ENCODE data around the gene SMARCB1. TPM values are rescaled to one million over a fixed set of nuclear protein-coding genes. Genes with fewer than 3 reads are reported as not detected.

SMARCB1 gene
- total RNA-seq, 1 donor from 2014 or later = 22.1 TPM

DNA sequence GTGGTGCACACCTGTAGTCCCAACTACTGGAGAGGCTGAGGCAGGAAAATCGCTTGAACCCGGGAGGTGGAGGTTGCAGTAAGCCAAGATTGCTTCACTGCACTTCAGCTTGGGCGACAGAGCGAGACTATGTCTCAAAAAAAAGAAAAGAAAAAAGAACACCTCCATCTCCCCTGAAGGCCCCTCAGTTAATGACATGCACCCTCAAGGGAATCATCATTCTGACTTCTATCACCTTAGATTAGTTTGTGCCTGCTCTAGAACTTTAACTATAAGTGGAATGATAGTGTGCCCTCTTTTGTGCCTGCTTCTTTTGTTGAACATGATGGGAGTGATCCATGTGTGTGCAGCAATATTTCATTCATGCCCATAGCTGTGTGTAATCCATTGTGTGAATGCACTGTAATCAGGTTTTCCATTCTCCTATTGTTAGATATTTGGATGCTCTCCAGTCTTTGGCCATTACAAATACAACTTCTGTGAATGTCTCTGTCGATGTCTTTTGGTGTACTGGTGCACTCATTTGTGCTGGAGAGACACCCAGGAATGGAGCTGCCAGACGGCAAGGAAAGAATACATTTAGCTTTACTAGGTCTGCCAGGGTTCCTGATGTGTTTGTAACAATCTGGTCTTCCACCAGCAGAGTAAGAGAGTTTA lies 31.7 kb upstream of the SMARCB1 start:
- no peaks in the 10 kb centered on the region for H3K4me1 ChIP-seq
- intact Hi-C loops (cut with DNase I) = no loop called here
- no peak for DNase-seq (ENCODE audit: low spot score in 2 of 2)
- TF ChIP-seq, protein P1, sequence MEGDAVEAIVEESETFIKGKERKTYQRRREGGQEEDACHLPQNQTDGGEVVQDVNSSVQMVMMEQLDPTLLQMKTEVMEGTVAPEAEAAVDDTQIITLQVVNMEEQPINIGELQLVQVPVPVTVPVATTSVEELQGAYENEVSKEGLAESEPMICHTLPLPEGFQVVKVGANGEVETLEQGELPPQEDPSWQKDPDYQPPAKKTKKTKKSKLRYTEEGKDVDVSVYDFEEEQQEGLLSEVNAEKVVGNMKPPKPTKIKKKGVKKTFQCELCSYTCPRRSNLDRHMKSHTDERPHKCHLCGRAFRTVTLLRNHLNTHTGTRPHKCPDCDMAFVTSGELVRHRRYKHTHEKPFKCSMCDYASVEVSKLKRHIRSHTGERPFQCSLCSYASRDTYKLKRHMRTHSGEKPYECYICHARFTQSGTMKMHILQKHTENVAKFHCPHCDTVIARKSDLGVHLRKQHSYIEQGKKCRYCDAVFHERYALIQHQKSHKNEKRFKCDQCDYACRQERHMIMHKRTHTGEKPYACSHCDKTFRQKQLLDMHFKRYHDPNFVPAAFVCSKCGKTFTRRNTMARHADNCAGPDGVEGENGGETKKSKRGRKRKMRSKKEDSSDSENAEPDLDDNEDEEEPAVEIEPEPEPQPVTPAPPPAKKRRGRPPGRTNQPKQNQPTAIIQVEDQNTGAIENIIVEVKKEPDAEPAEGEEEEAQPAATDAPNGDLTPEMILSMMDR (IDR thresholded peaks at IDR 0.05) = no peak
- no peaks in the 10 kb centered on the region for H3K36me3 ChIP-seq
- no peaks in the 10 kb centered on the region for H3K9me3 ChIP-seq
- H3K27ac ChIP-seq = no peak overlapping the region
- no peak overlapping the region for H3K4me3 ChIP-seq
- no peaks in the 10 kb centered on the region for H3K27me3 ChIP-seq

DNA sequence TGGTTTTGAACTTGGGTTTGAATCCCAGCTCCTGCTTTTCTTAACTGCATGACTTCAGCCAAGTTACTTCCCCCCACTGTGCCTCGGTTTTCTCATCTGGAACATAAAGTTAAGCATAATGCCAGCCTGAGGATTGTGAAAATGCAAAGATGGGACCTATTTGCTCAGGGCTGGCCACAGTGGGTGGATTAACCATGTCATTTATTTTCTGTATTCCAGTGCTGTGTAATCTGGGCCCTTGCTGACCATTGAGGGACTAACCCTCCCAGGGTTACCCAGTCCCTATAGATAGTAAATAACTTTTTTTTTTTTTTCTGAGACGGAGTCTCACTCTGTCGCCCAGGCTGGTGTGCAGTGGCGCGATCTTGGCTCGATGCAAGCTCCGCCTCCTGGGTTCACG lies 31.1 kb upstream of the SMARCB1 start:
- H3K4me3 ChIP-seq = no peak overlapping the region
- TF ChIP-seq, protein P1 (IDR thresholded peaks at IDR 0.05) = no peak
- no peak for DNase-seq (ENCODE audit: low spot score in 2 of 2)
- H3K27me3 ChIP-seq = no peaks in the 10 kb centered on the region
- no peaks in the 10 kb centered on the region for H3K36me3 ChIP-seq
- H3K27ac ChIP-seq = no peak overlapping the region
- intact Hi-C loops (cut with DNase I) = no loop called here
- H3K9me3 ChIP-seq = no peaks in the 10 kb centered on the region
- no peaks in the 10 kb centered on the region for H3K4me1 ChIP-seq

DNA sequence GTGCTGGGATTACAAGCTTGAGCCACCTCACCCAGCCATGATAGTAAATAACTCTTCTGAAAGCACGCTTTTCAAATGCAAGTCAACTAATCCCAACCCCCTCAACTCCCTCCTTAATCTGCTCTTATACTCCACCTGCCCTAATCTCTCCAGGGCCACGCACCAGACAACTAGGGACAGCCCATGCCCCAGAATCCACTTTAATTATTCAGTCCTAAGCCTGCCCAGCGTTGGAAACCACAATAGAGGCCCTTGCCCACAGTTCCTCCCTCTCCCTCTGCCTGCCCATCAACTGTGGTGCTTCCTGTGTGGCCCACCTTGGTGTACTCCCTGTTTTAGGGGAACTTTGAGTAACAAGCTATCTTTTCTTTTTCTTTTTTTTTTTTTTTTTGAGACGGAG lies 29.9 kb upstream of the SMARCB1 start:
- intact Hi-C loops (cut with DNase I) = no loop called here
- H3K27ac ChIP-seq = no peak overlapping the region
- no peak for DNase-seq (ENCODE audit: low spot score in 2 of 2)
- H3K4me3 ChIP-seq = no peak overlapping the region
- no peaks in the 10 kb centered on the region for H3K36me3 ChIP-seq
- TF ChIP-seq, protein P1 (IDR thresholded peaks at IDR 0.05) = no peak
- no peaks in the 10 kb centered on the region for H3K9me3 ChIP-seq
- H3K4me1 ChIP-seq = no peaks in the 10 kb centered on the region
- no peaks in the 10 kb centered on the region for H3K27me3 ChIP-seq

DNA sequence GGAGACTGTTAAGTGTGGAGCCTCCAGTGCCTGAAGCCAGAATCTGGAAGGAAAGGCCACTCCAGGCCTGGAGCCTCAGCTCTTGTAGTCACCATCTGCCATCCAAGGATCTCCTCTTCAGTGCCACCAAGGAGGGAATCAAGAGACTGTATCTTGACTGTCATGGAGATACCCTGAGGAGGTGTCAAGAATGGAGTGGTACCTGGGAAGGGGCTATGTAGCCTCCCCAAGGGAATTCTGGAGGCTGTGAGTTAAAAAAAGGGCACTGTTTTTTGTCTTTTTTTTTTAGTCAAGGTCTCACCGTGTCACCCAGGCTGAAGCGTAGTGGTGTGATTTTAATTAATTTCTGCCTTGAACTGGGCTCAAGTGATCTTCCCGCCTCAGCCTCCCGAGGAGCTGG lies 27.2 kb upstream of the SMARCB1 start:
- intact Hi-C loops (cut with DNase I) = no loop called here
- no peak overlapping the region for H3K4me3 ChIP-seq
- peaks cover 9 to 10% of the 10 kb centered on the region in 2 donors for H3K4me1 ChIP-seq
- H3K27me3 ChIP-seq = no peaks in the 10 kb centered on the region
- no peak for DNase-seq (ENCODE audit: low spot score in 2 of 2)
- H3K36me3 ChIP-seq = no peaks in the 10 kb centered on the region
- H3K27ac ChIP-seq = no peak overlapping the region
- H3K9me3 ChIP-seq = no peaks in the 10 kb centered on the region
- TF ChIP-seq, protein P1 (IDR thresholded peaks at IDR 0.05) = no peak

DNA sequence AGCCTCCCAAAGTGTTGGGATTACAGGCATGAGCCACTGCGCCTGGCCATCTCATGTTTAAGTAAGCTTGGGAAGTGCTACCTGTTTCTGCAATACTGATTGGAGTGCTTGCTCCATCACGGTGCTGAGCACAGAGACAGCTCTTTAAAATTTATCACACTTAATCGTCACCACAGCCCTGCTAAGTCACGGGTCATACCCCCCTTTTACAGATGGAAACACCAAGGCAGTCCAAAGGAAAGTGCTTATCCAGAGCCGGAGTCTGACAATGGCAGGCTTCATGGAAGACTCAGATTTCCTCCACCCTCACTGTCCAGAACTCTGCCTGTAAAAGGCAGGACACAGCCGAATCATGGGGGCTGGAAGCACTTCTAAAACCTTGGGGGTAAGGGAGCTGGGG lies 26.7 kb upstream of the SMARCB1 start:
- H3K27me3 ChIP-seq = no peaks in the 10 kb centered on the region
- no peaks in the 10 kb centered on the region for H3K9me3 ChIP-seq
- intact Hi-C loops (cut with DNase I) = no loop called here
- no peaks in the 10 kb centered on the region for H3K36me3 ChIP-seq
- no peak for DNase-seq (ENCODE audit: low spot score in 2 of 2)
- H3K4me1 ChIP-seq = peaks cover 9 to 10% of the 10 kb centered on the region in 2 donors
- H3K27ac ChIP-seq = no peak overlapping the region
- TF ChIP-seq, protein P1 (IDR thresholded peaks at IDR 0.05) = no peak
- no peak overlapping the region for H3K4me3 ChIP-seq
